Superior temporal gyrus (tissue), 1 donor: Measurements from ENCODE around the gene MDFI.

Source experiments
- DNase-seq: peaks from one replicate; pipeline ENCODE4 v3.0.0-alpha.2; 2016; ENCODE audit errors: extremely low spot score

Gene MDFI

DNA sequence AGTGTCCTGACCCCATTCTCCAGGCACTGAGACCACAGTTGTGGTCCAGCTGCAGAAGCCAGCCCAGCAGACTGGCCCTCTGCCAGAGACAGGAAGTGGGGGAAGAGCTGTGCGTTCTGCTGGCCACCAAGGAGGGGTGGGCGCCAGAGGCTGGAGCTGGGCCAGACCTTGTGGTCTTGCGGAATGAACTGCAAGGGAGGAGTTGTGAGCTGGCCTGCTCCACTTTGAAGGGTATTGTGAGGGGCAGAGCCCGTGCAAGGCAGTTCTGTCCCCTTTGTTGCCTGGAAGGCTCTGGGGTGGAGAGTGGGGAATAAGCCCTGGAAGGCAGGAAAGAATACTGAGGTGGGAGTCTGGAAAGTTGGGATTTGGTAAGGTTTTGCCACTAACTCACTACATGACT, 3.6 kb upstream of the MDFI start:
- DNase-seq: no peak

DNA sequence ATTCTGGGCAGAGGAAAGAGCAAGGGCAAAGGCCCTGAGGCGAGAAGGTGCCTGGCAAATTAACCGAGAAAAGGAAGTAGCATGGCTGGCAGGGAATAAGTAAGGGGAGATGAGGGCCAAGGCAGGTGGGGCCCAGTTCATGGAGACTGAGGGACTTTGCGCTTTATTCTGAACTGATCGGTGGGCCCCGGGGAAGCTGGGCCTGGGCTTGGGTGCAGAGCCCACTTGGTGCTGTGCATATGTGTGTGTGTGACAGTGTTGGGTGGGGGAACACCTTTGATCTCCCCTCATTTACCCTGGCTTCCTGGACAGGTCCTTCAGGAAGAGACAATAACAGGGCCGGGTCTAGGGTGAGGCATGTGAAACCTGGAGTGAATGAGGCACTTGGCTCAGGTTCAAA, 2.9 kb upstream of the MDFI start:
- DNase-seq: no peak

DNA sequence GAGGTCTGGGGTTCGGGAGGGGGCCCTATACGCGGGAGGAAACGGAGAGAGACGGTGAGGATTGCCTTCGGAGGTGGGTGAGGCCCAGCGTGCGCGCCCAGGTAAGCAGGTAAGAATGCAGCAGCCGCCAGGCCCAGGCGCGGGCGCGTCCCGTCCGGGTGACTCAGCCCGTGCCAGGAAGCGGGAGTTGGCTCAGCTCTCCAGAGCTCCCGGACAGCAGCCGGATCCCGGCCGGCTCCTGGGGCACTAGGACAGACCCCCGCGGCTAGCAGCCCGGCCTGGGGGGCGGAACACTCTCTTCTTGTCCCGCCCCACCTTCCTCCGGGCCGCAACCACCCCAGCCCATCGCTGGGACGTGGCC, 1.5 kb upstream of the MDFI start:
- no peak for DNase-seq

DNA sequence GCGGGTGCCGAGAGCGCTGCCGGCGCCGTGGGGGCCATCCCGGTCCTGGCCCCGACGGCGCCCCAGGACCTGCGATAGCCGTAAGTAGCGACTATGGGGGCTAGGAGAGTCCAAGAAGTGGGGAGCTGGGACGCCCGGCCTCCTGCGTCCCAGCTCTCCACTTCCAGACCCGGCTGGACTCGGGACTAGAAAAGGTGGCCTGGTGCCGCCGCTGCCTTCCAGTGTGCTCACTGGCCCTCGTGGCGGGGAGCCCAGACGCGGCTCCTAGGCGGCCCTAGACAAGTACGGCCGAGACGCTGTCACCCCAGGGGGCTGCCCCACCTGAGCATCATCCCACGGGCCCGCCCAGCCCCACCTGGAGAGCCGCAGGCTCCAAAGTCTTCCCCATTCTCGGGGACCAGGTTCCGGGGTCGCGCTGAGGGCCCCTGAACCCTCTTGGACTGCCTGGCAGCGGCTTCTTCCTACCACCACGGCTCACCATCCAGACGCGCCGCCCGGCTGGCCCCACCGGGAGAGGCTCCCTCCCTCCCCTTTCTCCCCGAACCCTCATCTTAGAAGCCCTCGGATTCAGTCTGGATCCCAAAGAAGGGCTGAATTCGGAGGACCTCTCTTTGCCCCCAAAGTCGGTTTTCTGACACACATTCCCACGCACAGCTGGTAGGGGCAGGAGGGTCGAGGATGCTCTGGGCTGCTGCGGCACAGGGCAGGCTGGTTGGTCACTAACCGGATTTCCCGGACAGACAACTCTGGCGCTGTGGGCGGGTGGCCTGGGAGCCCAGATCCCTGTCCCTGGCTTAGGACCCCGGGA, 870 bp upstream of the MDFI start:
- DNase-seq: no peak

DNA sequence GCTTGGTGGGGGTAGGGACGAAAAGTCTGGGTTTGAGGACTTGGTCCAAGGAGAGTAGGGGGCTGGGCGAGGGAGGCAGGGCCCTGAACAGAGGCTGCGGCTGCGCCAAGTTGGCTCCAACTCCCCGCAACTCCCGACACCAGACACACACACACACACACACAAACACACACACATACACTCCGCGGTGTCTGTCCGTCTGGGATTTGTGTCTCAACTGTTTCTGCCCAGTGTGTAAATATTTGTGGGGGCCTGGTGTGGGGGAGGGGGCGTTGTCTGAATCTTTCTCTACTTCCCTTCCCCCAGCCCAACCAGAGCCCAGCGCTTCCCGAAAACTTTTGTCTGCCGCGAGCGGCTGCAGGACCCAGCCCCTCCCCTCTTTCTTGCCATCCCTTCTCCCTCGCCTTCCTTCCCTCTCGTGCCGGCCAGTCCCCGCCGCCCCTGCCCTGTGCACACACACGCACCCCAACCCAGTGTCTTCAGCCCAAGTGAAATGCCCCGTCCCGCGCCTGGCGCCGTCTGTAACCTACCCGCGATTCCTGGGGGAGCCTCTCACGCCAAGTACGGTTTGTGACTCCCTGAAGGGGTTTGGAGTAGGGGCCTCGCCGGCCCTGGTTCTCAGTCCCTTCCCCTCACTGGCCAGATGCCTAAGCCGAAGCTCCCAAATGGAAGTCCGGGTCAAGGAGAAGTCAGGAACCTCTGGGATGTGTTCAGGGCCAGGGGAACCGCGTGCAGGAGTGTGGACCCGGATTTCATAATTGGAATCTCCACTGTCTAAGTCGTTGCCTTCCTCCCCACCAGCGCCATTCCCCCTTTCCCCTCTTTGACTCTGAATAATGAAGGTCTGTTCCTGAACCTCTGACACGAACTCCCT, 904 bp downstream of the MDFI start:
- DNase-seq: no peak

DNA sequence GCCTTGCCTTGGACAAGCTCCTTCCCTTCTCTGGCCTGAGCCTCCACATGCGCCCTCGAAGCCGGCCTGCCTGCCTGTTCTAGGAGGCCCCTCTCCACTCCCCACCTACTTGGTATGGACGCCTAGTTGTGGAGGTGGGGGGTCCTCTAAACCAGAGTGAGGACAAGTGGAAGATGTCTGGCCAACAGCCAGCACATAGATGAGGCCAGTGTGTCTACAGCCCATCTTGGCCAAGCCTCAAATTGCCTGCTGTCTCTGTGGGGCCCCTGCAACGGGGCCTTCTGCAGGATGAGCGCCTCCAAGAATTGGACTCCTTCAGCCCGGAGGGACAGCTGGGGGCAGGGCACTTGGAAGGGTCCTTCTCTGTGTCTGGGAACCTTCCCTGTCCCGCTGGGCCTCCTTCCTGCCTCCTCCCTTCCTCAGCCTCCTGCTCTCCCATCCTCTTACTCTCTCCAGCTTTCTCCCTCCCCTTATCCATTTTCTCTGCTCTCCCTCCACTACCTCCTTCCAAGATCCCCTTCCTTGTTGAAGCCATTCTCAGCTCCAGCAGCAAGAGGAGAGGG, 1.6 kb downstream of the MDFI start:
- DNase-seq: no peak

DNA sequence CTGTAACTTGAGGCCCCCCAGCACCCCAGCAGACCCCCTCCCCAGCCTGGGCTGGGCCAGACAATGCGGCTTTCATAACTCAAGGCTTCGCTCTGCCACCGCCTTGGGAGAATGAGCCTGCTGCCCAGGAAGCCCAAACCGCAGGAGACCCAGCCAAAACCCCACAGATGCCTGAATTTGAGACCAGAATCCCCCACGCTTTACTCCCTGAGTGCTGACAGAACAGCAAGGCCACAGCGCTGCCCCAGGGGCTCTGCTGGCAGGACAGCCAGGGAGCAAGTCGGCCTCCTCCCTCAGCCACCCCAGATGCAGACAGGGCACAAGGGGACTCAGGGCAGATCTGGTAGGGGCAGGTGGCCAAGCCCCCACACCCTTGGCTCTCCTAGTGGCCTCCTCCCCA, 2.2 kb downstream of the MDFI start:
- no peak for DNase-seq

DNA sequence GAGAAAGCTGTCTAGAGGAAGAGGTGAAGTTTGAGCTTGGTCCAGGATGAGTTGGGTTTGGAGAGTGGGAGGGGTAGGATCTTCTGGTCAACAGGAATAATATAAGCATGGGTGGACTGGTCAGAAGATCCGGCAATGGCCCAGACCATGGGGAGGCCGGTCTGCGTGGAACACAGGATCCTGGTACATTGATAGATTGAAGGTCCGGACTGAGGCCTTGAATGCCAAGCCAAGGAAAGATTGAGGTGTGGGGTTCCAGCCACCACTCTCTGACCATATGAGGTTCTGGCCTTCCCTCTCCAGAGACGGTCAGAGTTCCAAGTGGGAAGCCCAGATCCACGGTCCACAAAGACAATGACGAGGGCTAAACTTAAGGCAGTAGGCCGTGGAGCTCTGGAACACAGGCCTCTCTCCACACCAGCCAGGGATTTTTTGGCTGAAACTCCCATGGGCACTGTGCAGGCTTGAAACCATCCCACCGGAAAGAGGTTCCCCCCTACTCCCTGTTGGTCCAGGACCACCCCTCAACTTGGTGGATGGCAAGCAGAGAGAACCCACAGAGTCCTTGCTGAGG, 3.2 kb downstream of the MDFI start:
- DNase-seq: no peak

DNA sequence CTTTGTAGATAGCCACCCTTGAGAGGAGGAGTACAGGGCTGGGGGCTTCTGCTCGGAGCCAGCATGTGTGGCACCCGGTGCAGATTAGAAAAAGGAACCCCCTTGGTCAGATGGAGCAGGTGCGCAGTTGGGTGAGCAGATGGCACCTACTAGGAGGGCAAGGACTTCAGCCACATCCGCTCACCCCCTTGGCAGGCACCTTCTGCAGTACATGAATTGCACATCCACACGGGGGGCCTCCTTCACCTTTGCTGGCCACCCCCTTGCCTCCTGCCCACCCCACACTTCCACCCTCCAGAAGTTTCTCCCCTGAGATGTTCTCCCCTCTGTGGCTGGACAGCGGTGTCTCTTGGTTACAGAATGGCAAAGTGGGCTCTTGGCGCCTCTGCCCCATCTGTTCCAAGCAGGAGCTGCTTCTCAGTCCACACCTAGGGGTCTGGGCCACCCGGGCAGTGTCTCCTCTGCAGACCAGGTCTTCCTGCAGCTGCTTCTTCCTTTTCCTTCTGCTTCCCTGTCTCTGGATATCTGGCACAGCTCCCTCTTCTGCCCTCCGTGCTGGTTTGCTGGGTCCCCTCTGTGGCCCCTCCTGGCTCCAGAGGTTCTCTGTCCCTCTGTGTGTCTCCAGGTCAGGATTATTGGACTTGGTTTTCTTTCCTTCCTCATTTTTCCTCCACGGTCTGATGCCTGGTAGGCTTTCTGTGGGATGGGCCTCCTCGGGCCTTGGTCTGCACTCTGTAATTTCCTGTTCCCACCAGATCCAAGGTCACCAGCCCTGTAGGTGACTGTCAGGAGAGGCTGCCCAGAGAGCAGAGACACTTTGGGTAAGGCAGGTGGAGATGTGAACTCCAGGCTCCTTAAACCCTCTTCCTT, 4.1 kb downstream of the MDFI start:
- DNase-seq: no peak

DNA sequence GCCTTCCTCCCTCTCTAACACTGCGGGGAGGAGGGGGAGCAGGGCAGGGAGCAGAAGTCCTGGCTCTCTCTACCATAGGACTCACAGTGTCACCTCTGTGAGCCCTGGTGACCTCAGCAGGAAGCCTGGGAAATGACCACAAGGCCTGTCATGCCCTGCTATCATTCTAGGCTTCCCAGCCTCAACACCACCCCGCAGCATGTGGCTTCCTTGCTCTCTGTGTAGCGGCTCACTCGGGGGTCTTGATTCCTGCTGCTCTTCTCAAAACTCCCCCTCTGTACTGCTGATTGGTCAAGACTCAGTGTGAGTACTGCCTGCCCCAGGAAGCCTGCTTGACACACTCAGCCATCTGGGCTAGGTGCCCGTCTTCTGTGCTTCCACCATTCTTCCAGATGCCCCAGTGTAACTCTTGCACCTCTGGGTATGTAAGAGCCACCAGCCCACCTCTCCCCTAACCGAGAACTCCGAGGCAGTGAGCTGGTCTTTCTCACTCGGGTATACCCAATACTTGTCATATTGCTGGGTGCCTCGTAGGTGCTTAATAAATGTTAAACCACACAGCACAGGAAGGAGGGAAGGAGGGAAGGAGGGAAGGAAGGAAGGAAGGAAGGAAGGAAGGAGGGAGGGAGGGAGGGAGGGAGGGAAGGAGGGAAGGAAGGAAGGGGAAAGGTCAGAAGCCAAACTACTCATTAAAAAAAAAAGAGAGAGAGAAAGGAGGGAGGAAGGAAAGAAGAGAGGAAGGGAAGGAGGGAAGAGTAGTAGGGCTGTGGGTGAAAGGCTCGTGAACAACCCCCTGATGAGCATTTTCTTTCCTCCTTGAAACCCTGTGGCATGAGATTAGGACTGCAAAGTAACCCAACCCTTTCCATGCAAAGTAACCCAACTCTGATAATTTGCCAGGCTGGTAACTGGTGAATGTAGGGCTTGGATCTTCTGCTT, 5.0 kb downstream of the MDFI start:
- DNase-seq: no peak

DNA sequence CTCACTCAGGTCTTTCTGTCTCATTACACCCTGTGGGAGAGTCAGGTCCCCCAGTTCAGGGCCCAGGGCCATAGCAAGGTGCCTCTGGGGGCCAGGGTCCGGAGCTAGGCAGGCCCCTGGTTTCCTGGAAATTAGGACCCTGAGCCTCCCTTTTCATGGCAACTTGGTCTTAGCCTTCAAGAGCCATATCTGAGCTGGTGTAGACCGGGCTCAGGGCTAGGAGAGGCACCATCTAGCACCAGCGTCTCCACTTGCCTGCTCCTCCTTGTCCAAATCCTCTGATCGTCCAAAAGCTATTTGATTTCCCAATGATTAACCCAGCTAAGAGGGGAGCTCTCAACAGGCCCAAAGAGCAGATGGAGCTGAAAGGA, 5.6 kb downstream of the MDFI start:
- no peak for DNase-seq

DNA sequence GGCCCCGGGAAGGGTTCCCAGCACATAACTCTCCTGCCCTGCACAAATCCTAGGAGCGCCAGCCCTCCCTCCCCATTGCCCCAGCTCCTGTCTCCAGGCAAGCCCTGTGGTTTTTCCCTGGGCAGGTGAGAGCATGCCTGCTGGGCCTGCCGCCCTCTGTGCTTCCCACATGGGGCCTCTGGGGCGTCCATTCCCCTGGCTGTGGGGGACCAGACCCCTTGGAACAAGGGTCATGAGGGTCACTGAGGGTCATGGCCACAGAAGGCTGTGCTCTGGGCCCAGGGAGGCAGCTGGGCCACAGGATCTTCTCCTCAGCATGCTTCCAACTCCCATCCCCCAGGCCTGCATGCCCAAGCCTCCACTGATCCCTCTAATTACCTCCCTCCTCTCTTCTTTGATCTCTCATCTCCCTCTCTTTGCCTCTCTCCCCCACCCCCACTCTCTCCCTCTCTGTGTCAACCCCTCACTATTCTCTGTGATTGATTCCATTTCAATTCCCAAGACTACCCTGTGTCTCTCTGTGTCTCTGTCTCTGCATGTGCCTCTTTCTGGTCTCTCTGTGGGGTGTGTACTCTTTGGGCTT, 6.1 kb downstream of the MDFI start:
- no peak for DNase-seq

DNA sequence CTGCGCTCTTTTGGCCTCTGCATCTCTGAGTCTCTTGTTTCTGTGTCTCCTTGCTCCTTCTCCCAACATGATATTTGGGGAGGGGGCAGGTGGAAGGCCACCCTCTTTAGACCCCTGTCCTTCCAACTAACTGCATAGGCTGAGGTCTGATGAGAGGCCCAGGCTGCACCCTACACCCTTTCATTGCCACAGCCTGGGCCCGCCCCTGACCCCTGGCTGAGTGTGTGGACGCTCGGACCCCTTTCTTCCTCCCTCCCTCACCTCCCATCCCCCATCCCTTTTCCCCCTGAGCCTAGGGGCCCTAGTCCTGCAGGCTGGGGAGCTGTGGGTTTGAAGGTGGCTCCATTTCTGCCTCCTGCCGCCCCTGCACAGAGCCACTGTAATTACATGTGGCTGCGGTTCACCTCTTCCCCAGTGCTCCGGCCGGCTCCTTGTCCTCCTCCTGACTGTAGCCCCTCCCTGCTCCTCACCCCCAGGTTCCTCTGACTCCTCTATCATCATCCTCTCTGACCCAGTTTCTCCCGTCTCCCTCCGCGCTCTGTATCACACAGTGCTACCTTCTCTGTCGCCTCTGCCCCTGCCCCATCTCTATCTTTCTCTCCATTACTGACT, 6.8 kb downstream of the MDFI start:
- no peak for DNase-seq

DNA sequence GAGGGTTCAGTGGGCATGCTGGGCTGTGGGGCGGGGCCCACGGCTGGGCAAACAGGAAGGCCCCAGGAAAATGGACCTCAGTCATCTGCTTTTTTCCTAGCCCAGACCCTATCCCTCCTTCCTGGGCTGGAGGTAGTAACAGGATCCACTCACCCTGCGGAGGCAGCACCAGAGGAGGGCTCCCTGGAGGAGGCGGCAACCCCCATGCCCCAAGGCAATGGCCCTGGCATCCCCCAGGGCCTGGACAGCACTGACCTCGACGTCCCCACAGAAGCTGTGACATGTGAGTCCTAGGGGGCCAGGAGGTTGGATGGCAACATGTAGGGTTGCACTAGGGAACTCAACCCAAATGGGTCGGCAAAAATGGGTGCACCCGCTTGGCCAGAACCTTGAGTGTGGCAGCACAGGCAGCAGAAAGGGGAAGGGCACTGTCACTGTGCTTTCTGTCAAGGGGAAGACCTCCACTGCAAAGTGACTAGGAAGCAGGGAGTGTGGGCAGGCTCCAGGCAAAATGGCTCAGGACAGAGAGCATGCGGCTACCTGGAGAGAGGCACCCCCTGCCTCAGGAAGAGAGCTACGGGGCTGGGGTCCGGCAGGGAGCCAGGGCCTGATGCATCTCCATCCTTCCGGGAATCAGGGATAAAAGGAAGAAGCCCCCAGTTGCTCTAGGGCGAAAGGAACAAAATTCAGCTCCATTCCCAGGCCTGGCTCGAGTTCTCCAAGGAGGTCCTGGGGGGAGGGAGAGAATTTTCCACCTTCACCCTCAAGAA, 7.9 kb downstream of the MDFI start:
- DNase-seq: no peak

DNA sequence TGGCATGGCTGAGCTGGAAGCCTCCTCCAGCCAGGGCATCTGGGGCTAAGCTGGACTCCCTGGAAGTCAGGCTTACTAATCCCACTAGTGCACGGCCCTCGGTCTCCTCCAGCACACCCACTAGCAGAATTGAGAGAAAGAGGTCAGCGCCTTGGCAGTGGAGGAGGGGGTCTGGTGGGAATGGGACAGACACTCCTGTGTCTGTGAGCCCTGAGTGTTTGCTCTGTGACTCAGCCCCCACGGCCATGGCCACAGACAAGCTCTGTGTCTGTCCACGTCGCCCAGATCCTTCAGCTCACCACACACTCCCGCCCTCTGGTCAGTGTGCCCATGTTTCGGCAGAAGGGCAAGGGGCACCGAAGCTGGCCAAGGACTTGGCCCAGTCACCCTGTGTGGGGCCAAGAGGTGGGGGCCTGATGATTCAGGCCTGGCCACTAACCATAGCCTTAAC, 8.8 kb downstream of the MDFI start:
- DNase-seq: no peak

DNA sequence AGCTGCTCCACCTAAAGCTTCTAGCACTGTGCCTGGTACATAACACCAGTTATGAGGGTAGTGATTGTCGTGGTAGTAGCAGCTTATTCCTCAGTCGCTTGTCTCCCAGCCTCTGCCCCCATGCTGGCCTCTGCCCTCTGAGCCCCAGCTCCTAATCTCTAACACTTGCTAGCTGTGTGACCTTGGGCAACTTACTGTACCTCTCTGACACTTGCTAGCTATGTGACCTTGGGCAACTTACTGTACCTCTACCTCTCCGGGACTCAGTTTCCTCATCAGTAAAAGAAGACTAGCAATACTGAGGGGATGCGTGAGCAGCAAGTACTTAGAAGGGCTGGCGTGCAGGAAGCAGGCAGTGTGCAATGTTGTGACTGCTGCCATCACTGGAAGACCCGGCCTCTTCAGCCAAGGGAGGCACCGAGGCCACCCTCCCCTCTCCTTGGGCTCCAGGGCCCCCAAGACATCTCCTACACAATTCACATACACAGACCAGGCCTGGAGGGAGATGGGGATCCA, 9.9 kb downstream of the MDFI start:
- DNase-seq: no peak

DNA sequence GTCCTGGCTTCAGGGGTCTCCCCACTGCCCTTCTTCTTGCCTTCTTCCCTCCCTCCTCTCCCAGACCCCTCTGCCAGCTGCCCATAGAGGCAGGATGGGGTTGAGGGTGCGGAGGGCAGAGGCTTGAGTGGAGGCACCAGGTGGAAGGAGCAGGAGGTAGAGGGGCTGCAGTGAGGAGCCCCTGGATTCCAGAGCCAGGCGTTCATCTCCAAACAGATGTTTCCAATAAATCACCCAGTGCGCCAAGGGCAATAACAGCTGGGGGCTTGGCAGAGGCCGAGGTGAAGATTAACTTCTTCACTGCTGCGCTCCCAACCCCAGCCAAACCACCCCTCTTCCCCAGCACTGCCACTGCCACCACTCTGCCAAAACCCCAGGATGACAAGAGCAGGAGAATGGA, 10.7 kb downstream of the MDFI start:
- DNase-seq: no peak

DNA sequence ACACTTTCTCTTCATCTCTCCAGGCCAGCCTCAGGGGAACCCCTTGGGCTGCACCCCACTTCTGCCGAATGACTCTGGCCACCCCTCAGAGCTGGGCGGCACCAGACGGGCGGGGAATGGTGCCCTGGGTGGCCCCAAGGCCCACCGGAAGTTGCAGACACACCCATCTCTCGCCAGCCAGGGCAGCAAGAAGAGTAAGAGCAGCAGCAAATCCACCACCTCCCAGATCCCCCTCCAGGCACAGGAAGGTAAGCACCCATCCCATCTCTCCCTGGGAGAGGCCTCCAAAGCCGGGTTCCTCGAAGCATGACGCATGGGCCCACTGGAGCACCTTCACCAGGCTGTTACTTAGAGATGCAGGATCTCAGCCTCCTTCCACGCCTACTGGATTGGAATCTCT, 11.3 kb downstream of the MDFI start:
- DNase-seq: no peak

DNA sequence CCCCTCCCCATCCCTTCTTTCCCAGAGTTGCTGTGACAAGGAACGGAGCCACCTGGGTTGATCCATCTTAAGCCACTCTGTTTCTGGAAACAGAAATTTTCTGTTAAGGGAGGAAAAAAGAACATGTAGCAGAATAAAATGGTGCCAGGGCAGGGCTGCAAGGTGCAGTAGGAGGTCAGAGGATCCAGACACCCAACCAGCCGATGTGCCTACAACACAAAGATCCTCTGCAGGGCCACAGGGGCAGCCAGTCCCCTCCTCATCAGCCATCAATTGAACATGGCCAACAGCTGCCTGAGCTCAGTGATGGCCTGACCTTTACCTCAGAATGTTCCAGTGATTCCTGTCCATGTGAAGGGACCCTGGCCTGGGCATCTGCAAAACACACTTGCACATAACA, 11.9 kb downstream of the MDFI start:
- no peak for DNase-seq
